HG02840 (cell line): ENCODE results near the gene FAM72C.
"Not testable (repeated sequence)": the region's sequence is repeated elsewhere in the genome, so short reads cannot be mapped to it uniquely, and the experiment has no call there.

ENCODE experiments used
- ATAC-seq: cut with Tn5 transposase; IDR thresholded peaks from one replicate; pipeline ENCODE4 v1.9.1; 2021; ENCODE audit warnings: mild to moderate bottlenecking, moderate library complexity, moderate number of reproducible peaks; ENCODE audit not compliant: unreplicated experiment, low FRiP score

FAM72C gene

DNA sequence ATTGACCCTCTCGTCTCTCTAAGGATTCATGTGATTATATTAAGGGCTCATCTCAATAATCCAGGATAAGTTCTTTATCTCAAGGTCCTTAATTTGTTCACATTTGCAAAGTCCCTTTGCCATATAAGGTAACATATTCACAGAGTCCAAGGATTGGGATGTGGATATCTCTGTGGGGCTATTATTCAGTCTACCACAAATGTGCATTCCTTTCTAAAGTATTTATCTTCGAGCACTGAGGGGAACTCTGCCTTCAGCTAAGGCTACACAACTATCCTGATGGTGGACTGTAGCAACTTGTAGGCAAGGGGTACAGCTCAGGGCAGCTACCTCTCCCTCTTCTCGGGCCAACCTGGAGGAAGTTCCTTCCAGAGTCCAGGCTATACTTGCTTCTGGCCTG lies 53.2 kb downstream of the FAM72C start:
- not testable (repeated sequence) for ATAC-seq

DNA sequence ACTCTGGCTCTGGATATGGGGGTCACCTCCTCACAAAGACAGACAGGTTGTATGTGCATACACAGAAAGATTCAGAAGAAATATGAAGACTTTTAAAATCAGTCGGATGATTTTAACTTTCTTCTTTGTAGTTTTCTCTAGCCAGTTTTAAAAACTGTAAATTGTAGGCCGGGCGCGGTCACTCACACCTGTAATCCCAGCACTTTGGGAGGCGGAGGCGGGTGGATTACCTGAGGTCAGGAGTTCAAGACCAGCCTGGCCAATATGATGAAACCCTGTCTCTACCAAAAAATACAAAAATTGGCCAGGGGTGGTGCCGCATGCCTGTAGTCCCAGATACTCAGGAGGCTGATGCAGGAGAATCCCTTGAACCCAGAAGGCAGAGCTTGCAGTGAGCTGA lies 58.1 kb downstream of the FAM72C start:
- ATAC-seq = not testable (repeated sequence)
